BJ (cell line): ENCODE results near the gene ATP6V1D. TPM values are rescaled to one million over a fixed set of nuclear protein-coding genes. Genes with fewer than 3 reads are reported as not detected.

Source experiments
- CTCF ChIA-PET: fragments of 350-600 bp; formaldehyde crosslinking; extraction: SDS; loops from one replicate; lab custom pipeline; 2021; ENCODE audit warnings: antibody characterized with exemption, inconsistent platforms; lab: Yijun Ruan, JAX
- POLR2A ChIA-PET: fragments of 300-600 bp; sonication (Branson Sonifier 250); formaldehyde crosslinking; extraction: SDS; loops from one replicate; lab custom pipeline; 2021; ENCODE audit warnings: antibody characterized with exemption; lab: Charles Lee
- DNase-seq: peaks from one replicate; pipeline ENCODE4 v3.0.0-alpha.2; 2011; ENCODE audit warnings: low read depth
- H3K27me3 ChIP-seq: 2 replicates; pipeline ENCODE4 v1.6.0; 2011; ENCODE audit warnings: low read length; ENCODE audit not compliant: control insufficient read depth, insufficient read depth
- H3K36me3 ChIP-seq: 2 replicates; pipeline ENCODE4 v1.5.1; 2011; ENCODE audit warnings: low read length; ENCODE audit not compliant: control insufficient read depth, insufficient read depth
- H3K4me3 ChIP-seq: 2 replicates; pipeline ENCODE4 v1.5.1; 2011; ENCODE audit warnings: low read depth, mild to moderate bottlenecking, control low read depth, low read length
- polyA plus RNA-seq: library from polyadenylated mRNA; depleted of rRNA; stranded (reverse); fragments of >200 nt; gene quantifications from 2 replicates; pipeline ENCODE4 v1.2.3, GENCODE V29; 2011
- TF ChIP-seq, protein P1 (sequence below): IDR thresholded peaks from 2 replicates; pipeline ENCODE4 v1.5.1; 2011; ENCODE audit warnings: low read depth, mild to moderate bottlenecking, control low read depth, inconsistent platforms, low read length, moderate library complexity; ENCODE audit not compliant: insufficient read depth

ATP6V1D gene
- polyA plus RNA-seq, 1 experiment, result 62.1 TPM

DNA sequence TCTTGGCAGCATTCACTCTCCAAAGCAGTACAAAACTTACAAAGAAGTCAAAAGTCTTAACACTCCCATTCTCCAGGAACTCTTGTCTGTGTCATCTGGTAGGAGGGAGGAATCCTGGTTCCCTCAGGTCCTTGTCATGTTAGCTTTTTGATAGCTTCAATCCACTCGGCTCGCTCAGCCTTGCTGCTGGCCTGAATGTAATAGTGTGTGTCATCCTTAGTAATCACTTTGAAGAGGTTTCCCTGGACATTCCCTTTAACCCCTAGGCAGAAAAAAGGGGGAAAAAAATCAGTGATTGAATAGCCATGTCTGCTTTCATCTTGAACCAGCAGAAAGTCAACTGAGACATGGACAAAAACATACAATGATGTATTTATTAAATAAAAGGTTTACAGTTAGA lies 27.6 kb upstream of the ATP6V1D start:
- TF ChIP-seq, protein P1, sequence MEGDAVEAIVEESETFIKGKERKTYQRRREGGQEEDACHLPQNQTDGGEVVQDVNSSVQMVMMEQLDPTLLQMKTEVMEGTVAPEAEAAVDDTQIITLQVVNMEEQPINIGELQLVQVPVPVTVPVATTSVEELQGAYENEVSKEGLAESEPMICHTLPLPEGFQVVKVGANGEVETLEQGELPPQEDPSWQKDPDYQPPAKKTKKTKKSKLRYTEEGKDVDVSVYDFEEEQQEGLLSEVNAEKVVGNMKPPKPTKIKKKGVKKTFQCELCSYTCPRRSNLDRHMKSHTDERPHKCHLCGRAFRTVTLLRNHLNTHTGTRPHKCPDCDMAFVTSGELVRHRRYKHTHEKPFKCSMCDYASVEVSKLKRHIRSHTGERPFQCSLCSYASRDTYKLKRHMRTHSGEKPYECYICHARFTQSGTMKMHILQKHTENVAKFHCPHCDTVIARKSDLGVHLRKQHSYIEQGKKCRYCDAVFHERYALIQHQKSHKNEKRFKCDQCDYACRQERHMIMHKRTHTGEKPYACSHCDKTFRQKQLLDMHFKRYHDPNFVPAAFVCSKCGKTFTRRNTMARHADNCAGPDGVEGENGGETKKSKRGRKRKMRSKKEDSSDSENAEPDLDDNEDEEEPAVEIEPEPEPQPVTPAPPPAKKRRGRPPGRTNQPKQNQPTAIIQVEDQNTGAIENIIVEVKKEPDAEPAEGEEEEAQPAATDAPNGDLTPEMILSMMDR, result no peak
- Histone ChIP-seq H3K27me3 (no peaks in the 10 kb centered on the region), H3K36me3 (peaks cover 5% of the 10 kb centered on the region), H3K4me3 (no peak overlapping the region)
- POLR2A ChIA-PET, result no interaction called here
- CTCF ChIA-PET, result interaction anchor here (1.2 to 1.5 kb wide), 3 partner anchors 10 to 184 kb away, joined by 3 to 6 read pairs (median 4); partner anchors contain the start of gene ATP6V1D
- DNase-seq, result no peak

DNA sequence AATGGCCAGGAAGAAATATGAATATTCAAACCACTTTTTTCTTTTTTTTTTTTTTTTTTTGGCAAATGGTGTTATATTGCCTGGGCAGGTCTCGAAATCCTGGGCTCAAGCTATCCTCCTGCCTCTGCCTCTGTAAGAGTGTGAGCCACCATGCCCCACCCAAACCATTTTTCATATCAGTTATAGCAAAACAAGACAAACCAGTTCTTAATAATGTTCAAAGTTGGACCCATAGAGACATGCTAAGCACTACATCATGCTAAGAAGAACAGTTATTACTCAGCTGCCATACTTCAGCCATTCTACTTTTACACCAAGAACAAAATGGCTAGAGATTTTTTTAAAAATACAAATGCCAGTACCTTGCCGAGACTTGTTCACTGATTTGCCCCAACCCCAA lies 26.0 kb upstream of the ATP6V1D start:
- TF ChIP-seq, protein P1, result no peak
- CTCF ChIA-PET, result interaction anchor here (1.0 to 1.2 kb wide), 2 partner anchors 26 to 220 kb away, joined by 3 to 6 read pairs; partner anchors contain the start of gene ATP6V1D
- H3K36me3 ChIP-seq, result peaks cover 7% of the 10 kb centered on the region
- POLR2A ChIA-PET, result no interaction called here
- no peak overlapping the region for H3K4me3 ChIP-seq
- DNase-seq, result no peak
- no peaks in the 10 kb centered on the region for H3K27me3 ChIP-seq

DNA sequence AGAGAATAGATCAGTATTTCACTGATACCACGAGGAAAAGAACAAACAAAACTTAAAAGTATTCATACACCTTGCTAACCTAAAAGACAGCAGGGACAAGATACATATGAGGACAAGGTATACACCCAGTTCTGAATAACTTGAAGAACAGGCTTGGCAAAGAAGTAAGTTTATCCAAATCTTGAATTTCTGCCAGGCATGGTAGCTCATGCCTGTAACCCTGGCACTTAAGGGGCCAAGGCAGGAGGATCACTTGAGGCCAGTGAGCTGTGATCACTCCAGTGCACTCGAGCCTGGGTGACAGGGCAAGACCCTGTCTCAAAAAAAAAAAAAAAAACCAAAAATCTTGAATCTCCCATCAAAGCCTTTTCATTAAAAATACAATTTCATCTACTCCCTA lies 25.5 kb upstream of the ATP6V1D start:
- ChIA-PET POLR2A (no interaction called here), CTCF (interaction anchor here (1.0 kb wide), 1 partner anchor 219 kb away, joined by 3 read pairs; no protein-coding TSS in a partner anchor)
- peaks cover 7% of the 10 kb centered on the region for H3K36me3 ChIP-seq
- H3K4me3 ChIP-seq, result no peak overlapping the region
- TF ChIP-seq, protein P1, result no peak
- no peak for DNase-seq
- no peaks in the 10 kb centered on the region for H3K27me3 ChIP-seq

DNA sequence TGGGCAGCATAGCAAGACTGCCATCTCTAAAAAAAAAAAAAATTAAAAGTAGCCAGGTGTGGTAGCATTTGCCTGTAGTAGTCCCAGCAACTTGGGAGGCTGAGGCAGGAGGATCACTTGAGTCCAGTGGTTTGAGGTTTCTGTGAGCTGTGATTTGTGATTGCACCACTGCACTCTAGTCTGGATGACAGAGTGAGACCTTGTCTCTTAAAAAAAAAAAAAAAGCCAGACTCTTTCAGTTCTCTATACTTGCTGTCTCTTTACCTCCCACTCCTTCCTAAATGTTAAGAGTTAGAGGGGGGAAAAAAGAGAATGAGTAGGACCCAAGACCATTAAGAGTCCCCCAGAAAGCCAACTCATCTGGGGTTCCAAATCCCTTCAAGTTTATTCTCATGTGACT lies 18.3 kb upstream of the ATP6V1D start:
- Histone ChIP-seq H3K36me3 (peaks cover 5% of the 10 kb centered on the region), H3K27me3 (no peaks in the 10 kb centered on the region), H3K4me3 (no peak overlapping the region)
- ChIA-PET CTCF (interaction anchor here (1.6 kb wide), 1 partner anchor 18 kb away, joined by 8 read pairs; the partner anchor contains the start of genes ATP6V1D and EIF2S1), POLR2A (no interaction called here)
- TF ChIP-seq, protein P1, result no peak
- DNase-seq, result no peak

DNA sequence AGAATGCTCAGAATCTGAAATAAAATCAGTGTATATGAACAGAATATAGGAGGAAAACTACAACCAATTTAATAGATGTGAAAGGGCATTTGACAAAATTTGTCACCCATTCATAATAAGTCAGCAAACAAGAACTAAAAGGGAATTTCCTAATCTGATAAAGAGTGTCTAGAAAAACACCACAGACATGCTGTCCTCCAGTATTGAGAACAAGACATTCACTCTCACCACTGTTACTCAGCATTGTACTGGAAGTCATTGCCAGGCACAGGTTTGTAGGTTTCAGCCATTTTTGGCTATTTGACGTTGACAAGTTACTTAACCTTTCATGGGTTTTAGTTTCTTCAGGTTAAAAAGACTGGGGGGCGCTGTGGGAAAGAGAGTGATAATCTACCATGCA lies 13.7 kb upstream of the ATP6V1D start:
- no peaks in the 10 kb centered on the region for H3K27me3 ChIP-seq
- TF ChIP-seq, protein P1, result no peak
- H3K36me3 ChIP-seq, result peaks cover 2% of the 10 kb centered on the region
- H3K4me3 ChIP-seq, result no peak overlapping the region
- CTCF ChIA-PET, result no interaction called here
- POLR2A ChIA-PET, result no interaction called here
- no peak for DNase-seq
